ENCODE results near the gene SENP6.
"Not testable (repeated sequence)": the region's sequence is repeated elsewhere in the genome, so short reads cannot be mapped to it uniquely, and the experiment has no call there.

The SENP6 gene

DNA sequence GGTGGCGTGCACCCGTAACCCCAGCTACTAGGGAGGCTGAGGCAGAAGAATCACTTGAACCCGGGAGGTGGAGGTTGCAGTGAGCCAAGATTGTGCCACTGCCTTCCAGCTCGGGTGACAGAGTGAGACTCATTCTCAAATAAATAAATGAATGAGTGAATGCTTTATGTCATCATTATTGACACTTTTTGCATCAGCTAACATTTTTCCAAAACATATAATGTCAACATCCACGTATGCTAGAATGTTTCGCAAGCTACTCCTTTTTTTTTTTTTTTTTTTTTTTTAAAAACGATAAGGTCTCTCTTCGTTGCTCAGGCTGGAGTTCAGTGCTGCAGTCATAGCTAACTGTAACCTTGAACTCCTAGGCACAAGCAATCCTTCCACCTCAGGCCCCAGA is 72.2 kb downstream of the SENP6 start:
- DNase-seq = no peak

DNA sequence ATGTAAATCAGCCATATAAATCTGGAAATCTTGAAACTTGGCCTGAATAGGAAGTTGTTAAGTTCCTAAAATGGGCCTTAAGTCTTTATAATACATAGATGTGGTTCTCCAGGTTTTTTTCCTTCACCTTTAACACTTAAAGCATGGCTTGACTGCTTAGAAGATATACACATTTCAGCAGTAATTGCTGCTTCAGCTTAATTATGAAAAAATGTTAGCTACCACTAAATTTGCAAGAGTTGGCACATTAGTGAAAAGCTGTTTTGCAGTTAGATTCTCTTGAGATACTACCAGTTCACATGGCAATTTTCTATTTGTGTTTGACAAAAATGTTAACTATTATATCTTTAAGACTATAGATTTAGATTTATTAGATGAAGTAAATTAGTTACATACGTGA is 74.7 kb downstream of the SENP6 start:
- no peak for DNase-seq

DNA sequence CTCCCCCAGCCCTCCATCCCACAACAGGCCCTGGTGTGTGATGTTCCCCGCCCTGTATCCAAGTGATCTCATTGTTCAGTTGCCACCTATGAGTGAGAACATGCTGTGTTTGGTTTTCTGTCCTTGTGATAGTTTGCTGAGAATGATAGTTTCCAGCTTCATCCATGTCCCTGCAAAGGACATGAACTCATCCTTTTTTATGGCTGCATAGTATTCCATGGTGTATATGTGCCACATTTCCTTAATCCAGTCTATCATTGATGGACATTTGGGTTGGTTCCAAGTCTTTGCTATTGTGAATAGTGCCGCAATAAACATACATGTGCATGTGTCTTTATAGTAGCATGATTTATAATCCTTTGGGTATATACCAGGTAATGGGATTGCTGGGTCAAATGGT is 80.9 kb downstream of the SENP6 start:
- not testable (repeated sequence) for DNase-seq

DNA sequence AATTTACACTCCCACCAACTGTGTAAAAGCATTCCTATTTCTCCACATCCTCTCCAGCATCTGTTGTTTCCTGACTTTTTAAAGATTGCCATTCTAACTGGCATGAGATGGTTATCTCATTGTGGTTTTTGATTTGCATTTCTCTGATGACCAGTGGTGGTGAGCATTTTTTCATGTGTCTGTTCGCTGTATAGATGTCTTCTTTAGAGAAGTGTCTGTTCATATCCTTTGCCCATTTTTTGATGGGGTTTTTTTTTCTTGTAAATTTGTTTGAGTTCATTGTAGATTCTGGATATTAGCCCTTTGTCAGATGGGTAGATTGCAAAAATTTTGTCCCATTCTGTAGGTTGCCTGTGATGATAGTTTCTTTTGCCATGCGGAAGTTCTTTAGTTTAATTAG is 81.3 kb downstream of the SENP6 start:
- not testable (repeated sequence) for DNase-seq

DNA sequence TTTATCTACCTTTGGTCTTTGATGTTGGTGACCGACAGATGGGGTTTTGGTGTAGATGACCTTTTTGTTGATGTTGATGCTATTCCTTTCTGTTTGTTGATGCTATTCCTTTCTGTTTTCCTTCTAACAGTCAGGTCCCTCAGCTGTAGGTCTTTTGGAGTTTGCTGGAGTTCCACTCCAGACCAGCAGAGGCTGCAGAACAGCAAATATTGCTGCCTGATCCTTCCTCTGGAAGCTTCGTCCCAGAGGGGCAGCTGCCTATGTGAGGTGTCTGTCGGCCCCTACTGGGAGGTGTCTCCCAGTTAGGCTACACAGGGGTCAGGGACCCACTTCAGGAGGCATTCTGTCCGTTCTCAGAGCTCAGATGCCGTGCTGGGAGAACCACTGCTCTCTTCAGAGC is 85.9 kb downstream of the SENP6 start:
- DNase-seq = not testable (repeated sequence)

DNA sequence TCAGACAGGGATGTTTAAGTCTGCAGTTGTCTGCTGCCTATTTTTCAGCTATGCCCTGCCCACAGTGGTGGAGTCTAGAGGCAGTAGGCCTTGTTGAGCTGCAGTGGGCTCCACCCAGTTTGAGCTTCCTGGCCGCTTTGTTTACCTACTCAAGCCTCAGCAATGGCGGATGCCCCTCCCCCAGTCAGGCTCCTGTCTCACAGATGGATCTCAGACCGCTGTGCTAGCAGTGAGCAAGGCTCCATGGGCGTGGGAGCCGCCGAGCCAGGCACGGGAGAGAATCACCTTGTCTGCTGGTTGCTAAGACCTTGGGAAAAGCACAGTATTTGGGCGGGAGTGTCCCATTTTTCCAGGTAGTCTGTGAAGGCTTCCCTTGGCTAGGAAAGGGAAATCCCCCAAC is 86.3 kb downstream of the SENP6 start:
- not testable (repeated sequence) for DNase-seq

DNA sequence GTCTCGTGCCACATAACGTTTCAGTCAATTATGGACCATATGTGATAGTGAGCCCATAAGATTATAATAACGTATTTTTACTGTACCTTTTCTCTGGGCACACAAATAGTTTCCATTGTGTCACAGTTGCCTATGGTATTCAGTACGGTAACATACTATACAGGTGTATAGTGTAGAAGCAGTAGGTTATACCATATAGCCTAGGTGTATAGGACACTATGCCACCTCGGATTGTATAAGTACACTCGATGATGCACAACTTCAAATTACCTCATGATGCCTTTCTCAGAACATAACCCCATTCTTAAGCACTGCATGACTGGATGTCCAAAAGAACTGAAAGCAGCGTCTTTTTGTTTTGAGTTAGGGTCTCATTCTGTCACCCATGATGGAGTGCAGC is 87.9 kb downstream of the SENP6 start:
- no peak for DNase-seq

DNA sequence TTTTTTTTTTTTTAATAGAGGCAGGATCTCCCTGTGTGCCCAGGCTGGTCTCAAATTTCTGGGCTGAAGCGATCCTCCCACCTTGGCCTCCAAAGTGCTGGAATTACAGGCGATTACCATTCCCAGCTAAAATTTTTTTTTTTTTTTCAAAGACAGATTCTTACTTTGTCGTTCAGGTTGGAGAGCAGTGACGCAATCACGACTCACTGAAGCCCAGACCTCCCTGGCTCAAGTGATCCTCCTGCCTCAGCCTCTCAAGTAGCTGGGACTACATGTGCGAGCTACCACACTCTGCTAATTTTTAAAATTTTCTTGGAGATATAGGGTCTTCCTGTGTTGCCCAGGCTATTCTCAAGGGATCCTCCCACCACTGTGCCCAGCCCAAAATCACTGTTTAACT is 89.3 kb downstream of the SENP6 start:
- no peak for DNase-seq

DNA sequence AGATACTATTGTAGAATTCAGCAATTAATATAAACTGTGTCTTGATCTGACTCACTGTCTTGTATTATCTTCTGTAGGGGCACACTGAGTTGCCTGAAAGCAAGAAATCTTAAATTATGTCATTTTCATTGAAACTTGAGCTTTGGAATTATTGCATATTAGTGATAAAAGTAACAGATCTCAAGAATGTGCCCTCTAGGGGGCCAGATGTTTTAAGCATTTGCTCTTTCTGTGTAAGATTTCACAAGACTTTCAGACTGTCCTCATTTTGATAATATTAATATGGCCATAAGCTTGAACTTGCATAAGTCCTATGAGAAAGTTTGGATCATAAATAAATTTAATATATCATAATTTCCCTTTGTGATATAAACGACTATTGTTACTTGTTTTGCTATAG is 91.9 kb downstream of the SENP6 start:
- no peak for DNase-seq

DNA sequence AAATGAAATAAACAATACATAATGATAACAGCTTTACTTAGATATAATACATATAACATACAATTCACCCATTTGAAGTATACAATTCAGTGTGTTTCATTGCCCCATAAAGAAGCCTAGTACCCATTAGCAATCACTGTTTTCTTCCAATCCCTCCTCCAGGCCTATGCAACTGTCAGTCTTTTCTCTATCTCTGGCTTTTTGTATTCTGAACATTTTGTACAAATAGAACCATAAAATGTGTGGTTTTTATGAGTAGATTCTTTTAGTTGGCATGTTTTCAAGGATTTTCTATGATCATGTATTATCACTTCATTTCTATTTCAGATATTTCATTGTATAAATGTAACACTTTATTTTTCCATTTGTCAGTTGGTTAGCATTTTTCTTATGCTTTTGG is 92.7 kb downstream of the SENP6 start:
- DNase-seq = no peak

DNA sequence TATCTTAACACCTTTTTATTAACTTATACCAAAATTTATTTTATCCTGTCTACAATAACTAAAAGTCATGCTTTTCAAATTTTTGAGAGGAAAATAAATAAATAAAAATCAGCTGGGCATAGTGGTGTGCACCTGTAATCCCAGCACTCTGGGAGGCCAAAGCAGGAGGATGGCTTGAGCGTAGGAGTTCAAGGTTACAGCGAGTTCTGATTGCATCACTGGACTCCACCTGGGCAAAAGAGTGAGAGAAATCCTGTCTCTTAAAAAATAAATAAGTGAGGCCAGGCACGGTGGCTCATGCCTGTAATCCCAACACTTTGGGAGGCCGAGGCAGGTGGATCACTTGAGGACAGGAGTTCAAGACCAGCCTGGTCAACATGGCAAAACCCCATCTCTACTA is 106.7 kb downstream of the SENP6 start:
- not testable (repeated sequence) for DNase-seq

DNA sequence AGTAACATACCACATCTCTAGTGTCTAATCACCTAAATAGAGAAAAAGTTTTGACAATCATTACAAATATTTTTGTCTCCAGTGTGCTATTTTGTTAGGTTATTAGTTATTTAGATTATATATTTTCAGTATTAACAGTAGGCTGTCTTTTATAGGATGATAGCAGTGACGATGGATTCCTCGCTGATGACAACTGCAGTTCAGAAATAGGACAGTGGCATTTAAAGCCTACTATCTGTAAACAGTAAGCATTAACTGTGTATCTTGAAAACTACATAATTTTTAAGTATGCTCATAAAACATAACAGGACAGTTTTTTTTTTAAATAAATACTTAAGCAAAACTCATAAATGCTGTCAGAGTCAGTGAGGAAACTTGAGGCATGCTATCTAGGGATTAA is 109.5 kb downstream of the SENP6 start:
- DNase-seq = no peak

DNA sequence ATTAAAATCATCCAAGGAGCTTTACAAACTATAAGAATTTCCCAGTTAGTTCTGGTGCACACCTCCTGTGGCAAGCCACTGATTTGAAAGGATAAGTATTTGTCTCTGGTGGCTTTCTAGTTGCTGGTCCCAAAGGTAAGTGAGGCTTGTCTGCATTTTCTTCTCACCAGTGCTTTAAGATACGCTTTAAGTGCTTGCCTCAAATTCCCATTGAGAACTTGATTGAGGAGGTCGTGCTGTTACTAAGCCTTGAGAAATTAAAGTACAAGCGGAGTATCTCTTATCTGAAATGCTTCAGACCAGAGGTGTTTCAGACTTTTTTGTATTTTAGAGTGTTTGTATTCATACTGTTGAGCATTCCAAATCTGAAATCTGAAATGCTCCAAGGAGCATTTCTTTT is 117.5 kb downstream of the SENP6 start:
- DNase-seq = no peak

DNA sequence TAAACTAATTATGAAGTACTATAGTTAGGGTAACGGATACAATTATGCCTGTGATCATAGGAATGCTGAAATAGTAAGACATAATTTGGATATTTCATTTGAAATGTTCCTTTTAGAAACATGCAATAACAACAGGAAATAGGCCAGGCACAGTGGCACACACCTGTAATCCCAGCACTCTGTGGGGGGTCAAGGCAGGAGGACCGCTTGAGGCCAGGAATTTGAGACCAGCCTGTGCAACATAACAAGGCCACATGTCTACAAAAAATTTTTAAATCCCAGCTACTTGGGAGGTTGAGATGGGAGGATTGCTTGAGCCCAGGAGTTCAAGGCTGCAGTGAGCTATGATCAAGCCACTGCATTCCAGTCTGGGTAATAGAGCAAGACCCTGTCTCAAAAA is 121.7 kb downstream of the SENP6 start:
- no peak for DNase-seq

DNA sequence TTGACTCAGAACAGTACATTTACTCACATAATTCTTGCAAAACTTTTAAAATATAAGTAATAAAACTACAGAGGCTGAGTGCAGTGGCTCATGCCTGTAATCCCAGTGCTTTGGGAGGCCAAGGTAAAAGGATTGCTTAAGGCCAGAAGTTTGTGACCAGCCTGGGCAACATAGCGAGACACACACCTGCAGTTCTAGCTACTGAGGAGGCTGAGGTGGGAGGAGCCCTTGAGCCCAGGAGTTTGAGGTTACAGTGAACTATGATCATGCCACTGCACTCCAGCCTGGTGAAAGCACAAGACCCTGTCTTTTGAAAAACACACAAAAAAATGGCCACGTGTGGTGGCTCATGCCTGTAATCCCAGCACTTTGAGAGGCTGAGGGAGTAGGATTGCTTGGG is 125.5 kb downstream of the SENP6 start:
- DNase-seq = no peak

DNA sequence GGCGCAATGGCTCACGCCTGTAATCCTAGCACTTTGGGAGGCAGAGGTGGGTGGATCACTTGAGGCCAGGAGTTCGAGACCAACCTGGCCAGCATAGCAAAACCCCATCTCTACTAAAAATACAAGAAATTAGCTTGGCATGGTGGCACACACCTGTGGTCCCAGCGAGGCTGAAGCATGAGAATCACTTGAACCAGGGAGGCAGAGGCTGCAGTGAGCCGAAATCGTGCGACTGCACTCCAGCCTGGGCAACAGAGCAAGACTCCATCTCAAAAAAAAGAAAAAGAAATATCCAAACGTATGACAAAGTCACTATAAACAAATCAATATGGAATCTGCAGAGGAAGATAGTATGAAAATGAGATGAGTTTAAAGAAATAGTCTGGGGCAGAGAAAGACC is 129.3 kb downstream of the SENP6 start:
- not testable (repeated sequence) for DNase-seq

DNA sequence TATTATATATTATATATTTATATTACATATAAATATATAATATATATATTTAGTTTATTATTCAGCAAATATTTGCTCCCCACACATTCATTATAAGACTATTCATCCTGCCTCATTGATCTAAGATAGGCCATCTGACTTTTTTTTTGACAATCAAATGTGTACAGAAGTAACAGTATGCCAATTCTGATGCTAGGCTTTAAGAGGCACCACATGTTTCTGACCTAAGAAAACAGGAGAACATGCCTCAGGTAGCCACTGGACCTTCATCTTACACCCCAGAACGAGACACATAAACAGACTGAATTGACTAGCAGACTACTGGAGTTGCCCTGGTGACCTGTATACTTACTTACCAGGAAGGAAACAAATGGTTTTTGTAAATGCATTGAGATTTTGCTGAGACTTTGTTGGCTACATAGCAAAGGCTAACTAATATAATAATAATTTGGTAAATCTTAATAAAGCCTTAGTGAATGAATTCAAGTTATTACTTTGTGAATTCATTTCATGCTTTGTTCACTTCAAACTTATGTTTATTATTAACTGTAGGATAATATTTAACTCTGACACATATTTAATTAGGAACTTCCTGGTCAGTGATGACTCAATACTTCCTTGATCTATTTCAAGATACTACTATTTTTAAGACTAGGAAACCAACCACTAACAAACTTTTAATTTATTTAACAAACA is 134.0 kb downstream of the SENP6 start:
- no peak for DNase-seq

DNA sequence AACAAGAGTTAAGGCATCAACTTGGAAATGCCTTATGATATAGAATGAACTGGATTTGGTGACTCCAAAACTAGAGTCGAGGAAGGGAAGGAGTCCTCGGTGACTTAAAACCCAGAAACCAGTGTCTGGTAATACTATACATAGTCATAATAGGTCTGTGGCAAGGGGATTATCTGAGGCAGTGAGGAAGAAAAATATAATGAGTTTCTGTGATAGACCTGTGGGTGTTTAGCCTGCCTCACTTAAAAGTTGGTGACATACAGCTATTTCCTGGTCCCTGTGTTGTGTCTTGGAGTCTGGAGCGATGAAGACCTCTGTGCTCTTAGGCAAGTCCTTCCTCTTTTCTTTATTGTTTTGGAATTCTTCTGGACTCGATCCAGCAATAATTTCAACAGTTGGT is 142.3 kb downstream of the SENP6 start:
- DNase-seq = no peak

DNA sequence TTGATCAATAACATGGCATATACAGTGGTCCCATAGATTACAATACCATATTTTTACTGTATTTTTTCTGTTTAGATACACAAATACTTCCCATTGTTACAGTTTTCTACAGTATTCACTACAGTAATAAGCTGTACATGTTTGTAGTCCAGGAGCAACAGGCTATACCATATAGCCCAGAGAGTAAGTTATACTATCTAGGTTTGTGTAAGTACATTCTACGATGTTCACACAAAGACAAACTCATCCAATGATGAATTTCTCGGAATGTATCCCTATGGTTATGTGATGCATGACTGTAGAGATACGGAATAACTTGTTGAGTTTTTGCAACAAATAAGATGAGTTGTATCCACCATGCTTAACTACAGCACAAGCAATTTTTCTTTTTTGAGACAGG is 143.7 kb downstream of the SENP6 start:
- no peak for DNase-seq

DNA sequence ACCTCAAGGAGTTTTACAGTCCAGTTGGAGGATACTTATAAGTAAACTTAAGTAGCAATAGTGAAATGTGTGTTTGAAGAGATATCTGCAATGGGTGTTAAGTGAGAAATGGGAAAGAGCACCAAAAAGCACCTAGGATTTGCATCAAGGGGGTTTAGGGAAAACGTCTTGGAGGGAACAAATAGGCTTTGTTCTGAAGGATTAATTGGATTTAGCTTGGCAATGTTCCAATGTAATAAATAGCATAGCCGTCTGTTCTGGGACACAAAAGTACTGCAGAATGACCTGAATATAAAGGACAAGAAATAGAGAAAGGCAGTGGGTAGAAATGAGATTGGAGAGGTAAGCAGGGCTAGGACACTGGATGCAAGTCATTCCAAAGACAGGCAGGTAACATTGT is 144.5 kb downstream of the SENP6 start:
- no peak for DNase-seq

DNA sequence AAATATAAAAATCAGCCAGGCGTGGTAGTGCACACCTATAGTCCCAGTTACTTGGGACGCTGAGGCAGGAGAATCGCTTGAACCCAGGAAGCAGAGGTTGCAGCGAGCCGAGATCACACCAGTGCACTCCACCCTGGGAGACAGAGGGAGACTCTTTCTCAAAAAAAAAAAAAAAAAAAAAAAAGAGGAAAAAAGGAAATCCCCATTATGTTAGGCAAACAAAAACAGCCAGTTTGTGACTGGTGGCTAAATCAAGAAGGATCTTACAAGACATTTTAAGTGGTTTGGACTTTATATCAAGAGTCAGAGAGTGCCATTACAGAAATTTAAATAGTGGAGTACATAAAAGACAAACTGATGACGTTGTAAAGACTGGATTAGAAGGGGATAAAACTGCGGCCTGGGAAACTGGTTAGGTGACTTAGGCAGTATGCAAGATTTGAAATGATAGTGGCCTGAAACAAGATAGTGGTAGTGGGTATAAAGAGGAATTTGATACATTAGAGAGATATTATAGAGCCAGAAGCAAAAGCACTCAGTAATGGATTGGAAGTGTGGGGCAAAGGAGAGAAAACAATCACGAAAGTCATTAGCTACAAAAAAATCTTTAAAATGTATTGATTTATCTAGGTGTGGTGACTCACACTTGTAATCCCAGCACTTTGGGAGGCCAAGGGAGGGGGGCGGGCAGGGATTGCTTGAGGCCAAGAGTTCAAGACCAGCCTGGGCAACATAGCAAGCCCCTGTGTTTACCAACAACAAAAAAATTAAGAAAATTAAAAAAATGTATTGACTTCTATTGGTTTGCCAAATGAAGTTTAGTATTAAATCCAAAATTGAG is 145.7 kb downstream of the SENP6 start:
- DNase-seq = no peak

DNA sequence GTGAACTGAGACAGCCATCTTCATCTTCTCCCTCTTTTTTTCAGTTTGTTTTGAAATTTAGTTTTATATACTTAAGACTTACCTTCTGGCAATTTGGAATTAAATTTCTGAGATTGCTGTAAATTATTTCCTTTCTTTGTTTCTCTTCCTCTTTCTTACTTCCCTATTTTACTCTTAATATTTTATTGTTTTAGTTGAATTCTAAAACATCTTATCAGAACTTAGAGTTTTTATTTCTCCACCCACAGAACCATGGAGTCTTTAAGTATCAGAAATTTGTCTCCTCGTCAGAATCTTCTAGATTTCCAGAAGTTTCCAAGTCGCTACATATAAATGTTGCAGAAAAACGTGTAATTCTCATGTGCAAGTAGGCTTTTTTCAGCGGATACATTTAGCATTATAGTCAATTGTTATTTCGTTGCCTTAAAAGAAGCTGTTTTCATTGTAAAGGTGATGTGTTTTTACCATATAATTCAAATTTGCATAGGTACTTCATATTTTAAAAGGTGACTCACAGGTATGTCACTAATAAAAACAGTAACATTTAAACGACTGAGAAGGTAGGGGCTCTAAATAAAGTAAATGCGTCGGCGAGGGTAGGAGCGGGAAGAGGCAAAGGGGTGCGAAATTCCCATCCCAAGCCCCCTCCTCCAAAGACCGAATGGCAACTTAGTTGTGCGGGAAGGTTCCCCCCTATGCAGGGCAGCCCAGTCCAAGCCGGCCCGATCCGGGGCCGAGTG is 146.5 kb downstream of the SENP6 start:
- no peak for DNase-seq

DNA sequence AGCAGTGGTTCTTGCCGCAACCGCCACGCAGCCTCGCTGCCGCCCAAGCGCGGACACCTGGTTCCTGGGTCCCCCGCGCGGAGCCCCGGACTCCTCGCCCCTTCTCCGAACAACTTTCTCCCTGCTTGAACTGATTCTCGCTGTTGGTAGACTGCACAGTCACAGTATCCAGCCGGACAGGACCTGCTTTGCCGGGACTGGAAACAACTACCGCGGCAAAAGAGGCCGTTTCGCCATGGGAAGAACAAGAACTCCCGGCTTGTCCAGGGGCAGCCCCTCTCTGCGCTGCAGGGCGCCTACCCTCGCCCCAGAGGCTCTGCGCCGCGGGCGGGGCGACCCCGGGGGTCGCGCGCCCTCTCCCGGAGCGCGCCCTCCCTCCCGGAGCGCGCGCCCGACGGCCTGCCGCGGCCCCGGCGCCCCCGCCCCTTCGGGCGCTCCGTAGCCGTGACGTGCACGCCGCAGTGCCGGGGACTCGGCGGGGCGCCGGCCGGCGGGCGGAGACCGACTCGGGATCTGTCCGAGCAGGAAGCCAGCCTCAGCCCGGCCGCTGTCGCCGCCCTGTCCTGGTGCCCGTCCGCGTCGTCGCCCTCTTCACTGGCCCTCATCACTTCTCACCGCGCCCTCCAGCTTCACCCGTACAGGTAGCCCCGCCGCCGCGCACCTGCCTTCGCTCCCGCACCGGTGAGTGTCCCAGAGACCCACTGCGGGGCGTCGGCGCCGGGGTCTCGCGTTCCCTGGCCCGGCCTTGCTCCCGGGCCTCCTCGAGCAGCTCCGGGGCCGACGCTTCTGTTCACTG is 147.3 kb downstream of the SENP6 start, which contains the start of gene MYO6:
Gene MYO6, plus strand, starts transcription at position 497 of the 796 bp plus-strand sequence. CDS start 68,309 bp downstream, outside the sequence.
- peak; percentile 45 for DNase-seq
